Neural progenitor cell (in vitro differentiated cells): ENCODE results near the gene ALOX12B. TPM values are rescaled to one million over a fixed set of nuclear protein-coding genes. Genes with fewer than 3 reads are reported as not detected.
"Not testable (repeated sequence)": the region's sequence is repeated elsewhere in the genome, so short reads cannot be mapped to it uniquely, and the experiment has no call there.

ENCODE experiments used
- DNase-seq: peaks from one replicate; pipeline ENCODE4 v3.0.0-alpha.2; 2016; ENCODE audit warnings: low spot score
- H2AFZ ChIP-seq: fragments of 200-600 bp; sonication (generic); replicated peaks from 2 replicates; pipeline ENCODE4 v1.6.1; 2016; ENCODE audit warnings: antibody characterized with exemption
- H3F3A ChIP-seq: fragments of 200-600 bp; sonication (generic); 2 replicates; pipeline ENCODE4 v1.6.1; 2016; ENCODE audit warnings: antibody characterized with exemption, low read depth
- H3K27ac ChIP-seq: fragments of 200-600 bp; sonication (generic); 2 replicates; pipeline ENCODE4 v1.5.1; 2016; ENCODE audit warnings: mild to moderate bottlenecking
- H3K27me3 ChIP-seq: fragments of 200-600 bp; sonication (generic); 2 replicates; pipeline ENCODE4 v1.6.1; 2016; ENCODE audit warnings: mild to moderate bottlenecking, moderate library complexity
- H3K36me3 ChIP-seq: fragments of 200-600 bp; sonication (generic); 2 replicates; pipeline ENCODE4 v1.5.1; 2016
- H3K4me1 ChIP-seq: fragments of 200-600 bp; sonication (generic); 2 replicates; pipeline ENCODE4 v1.6.1; 2016; ENCODE audit warnings: mixed run types
- H3K4me2 ChIP-seq: fragments of 200-600 bp; sonication (generic); 2 replicates; pipeline ENCODE4 v1.6.1; 2016
- H3K4me3 ChIP-seq: fragments of 200-600 bp; sonication (generic); 2 replicates; pipeline ENCODE4 v1.5.1; 2016
- H3K79me2 ChIP-seq: fragments of 200-600 bp; sonication (generic); 2 replicates; pipeline ENCODE4 v1.6.1; 2016; ENCODE audit warnings: low read depth
- H3K9ac ChIP-seq: fragments of 200-600 bp; sonication (generic); 2 replicates; pipeline ENCODE4 v1.6.1; 2016
- H3K9me3 ChIP-seq: fragments of 200-600 bp; sonication (generic); 2 replicates; pipeline ENCODE4 v1.5.1; 2016; ENCODE audit warnings: low read depth
- H4K20me1 ChIP-seq: fragments of 200-600 bp; sonication (generic); 2 replicates; pipeline ENCODE4 v1.6.1; 2016; ENCODE audit warnings: low read depth
- H3K27ac Mint-ChIP-seq: 3 replicates; pipeline ENCODE4 v1.8.0; 2021; ENCODE audit warnings: mixed read lengths
- H3K27me3 Mint-ChIP-seq: 2 replicates; pipeline ENCODE4 v1.8.0; 2022; ENCODE audit warnings: low read depth, mild to moderate bottlenecking, inconsistent platforms, moderate library complexity, mixed read lengths; ENCODE audit not compliant: insufficient read depth
- H3K36me3 Mint-ChIP-seq: 3 replicates; pipeline ENCODE4 v1.8.0; 2021; ENCODE audit warnings: mixed read lengths
- H3K4me1 Mint-ChIP-seq: 3 replicates; pipeline ENCODE4 v1.8.0; 2021; ENCODE audit warnings: mixed read lengths
- H3K4me3 Mint-ChIP-seq: 3 replicates; pipeline ENCODE4 v1.8.0; 2021; ENCODE audit warnings: mild to moderate bottlenecking, moderate library complexity, mixed read lengths
- H3K9me3 Mint-ChIP-seq: 3 replicates; pipeline ENCODE4 v1.8.0; 2020; ENCODE audit warnings: mixed read lengths
- EZH2 ChIP-seq: fragments of 200-600 bp; sonication (generic); IDR thresholded peaks from 2 replicates; pipeline ENCODE4 v1.6.1; 2017; ENCODE audit warnings: antibody characterized with exemption, mild to moderate bottlenecking, moderate library complexity
- EZH2phosphoT487 ChIP-seq: fragments of 200-600 bp; sonication (generic); IDR thresholded peaks from 2 replicates; pipeline ENCODE4 v1.6.1; 2017; ENCODE audit warnings: antibody characterized with exemption
- total RNA-seq: library from RNA; depleted of rRNA; stranded (reverse); fragments of >200 nt; gene quantifications from 2 replicates; pipeline ENCODE4 v1.2.3, GENCODE V29; 2015; ENCODE audit warnings: low replicate concordance
- TF ChIP-seq, protein P1 (sequence below): fragments of 200-600 bp; sonication (generic); IDR thresholded peaks from 2 replicates; pipeline ENCODE4 v1.5.1; 2017; ENCODE audit warnings: antibody characterized with exemption, mild to moderate bottlenecking

The ALOX12B gene
- total RNA-seq, 1 donor from 2014 or later, result not detected

DNA sequence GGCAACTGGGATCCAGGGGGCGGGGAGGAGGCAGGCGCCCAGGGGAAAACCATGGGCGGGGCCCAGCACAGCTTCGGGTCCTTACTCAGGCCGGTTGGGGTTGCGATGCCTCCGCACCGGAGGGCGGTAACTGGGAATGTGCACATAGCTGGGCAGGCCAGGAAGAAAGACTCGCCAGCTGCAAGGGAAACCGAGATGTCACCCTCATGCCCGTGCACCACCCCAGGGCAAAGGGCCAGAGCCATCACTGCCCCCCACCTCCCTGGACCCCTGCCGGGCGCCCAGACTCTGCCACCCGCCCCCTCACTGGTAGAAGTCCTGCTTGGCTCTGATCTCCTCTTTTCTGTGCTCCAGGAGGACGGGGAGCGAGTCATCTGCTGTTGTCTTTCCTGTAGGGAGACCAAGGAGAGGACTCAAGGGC lies 6.7 kb downstream of the ALOX12B start:
- Histone ChIP-seq H3K9ac (no peak overlapping the region), H3K4me3 (no peak overlapping the region), H3K4me1 (peaks cover 4% of the 10 kb centered on the region), H3K79me2 (no peaks in the 10 kb centered on the region), H2AFZ (no peak overlapping the region), H3F3A (no peaks in the 10 kb centered on the region), H3K27ac (no peak overlapping the region), H3K9me3 (no peaks in the 10 kb centered on the region), H4K20me1 (no peaks in the 10 kb centered on the region), H3K27me3 (peaks cover 61% of the 10 kb centered on the region), H3K36me3 (no peaks in the 10 kb centered on the region), H3K4me2 (peak overlapping the region; percentile 89)
- H3K9me3 Mint-ChIP-seq, result peaks cover 2% of the 10 kb centered on the region
- H3K27me3 Mint-ChIP-seq, result peaks cover 28% of the 10 kb centered on the region
- TF ChIP-seq, protein P1, sequence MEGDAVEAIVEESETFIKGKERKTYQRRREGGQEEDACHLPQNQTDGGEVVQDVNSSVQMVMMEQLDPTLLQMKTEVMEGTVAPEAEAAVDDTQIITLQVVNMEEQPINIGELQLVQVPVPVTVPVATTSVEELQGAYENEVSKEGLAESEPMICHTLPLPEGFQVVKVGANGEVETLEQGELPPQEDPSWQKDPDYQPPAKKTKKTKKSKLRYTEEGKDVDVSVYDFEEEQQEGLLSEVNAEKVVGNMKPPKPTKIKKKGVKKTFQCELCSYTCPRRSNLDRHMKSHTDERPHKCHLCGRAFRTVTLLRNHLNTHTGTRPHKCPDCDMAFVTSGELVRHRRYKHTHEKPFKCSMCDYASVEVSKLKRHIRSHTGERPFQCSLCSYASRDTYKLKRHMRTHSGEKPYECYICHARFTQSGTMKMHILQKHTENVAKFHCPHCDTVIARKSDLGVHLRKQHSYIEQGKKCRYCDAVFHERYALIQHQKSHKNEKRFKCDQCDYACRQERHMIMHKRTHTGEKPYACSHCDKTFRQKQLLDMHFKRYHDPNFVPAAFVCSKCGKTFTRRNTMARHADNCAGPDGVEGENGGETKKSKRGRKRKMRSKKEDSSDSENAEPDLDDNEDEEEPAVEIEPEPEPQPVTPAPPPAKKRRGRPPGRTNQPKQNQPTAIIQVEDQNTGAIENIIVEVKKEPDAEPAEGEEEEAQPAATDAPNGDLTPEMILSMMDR, result no peak
- TF ChIP-seq EZH2 (no peak), EZH2phosphoT487 (no peak)
- peak overlapping the region; percentile 90 for H3K4me3 Mint-ChIP-seq
- H3K36me3 Mint-ChIP-seq, result no peaks in the 10 kb centered on the region
- no peaks in the 10 kb centered on the region for H3K4me1 Mint-ChIP-seq
- no peak for DNase-seq
- no peak overlapping the region for H3K27ac Mint-ChIP-seq

DNA sequence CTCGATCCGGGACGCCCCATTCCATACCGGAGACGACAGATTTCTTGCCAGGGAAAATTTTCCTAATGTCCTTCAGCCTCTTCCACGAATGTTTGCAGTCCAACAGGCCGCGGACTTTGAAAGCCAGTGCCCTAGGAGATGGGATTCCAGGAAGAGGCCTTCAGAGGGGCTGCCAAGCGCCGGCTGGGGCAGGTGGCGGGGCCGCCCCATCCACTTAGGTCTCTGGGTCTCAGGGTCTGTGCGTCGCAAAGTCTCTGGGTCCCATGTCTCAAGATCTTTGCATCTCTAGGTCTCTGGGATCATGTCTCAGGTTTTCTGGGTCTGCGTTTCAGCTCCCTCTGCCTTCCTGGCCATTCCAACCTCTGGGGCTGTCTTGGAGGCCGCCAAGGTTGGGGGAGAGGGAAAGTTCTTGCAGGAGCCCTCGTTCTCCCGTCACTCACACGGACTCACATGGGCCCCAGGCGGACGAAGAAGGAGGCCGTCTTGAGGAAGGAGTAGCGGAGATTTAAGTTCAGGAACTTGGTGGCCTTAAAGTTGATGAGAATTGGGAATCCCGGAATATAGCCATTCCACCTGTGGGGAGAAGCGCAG lies 7.2 kb downstream of the ALOX12B start:
- Histone ChIP-seq H3K27me3 (peaks cover 66% of the 10 kb centered on the region), H3K36me3 (no peaks in the 10 kb centered on the region), H3F3A (no peaks in the 10 kb centered on the region), H3K4me3 (peak overlapping the region; percentile 69), H3K4me2 (peak overlapping the region; percentile 89), H3K79me2 (no peaks in the 10 kb centered on the region), H3K9me3 (no peaks in the 10 kb centered on the region), H4K20me1 (no peaks in the 10 kb centered on the region), H3K27ac (no peak overlapping the region), H2AFZ (no peak overlapping the region), H3K9ac (no peak overlapping the region), H3K4me1 (peaks cover 4% of the 10 kb centered on the region)
- Mint-ChIP-seq H3K27ac (no peak overlapping the region), H3K9me3 (peaks cover 2% of the 10 kb centered on the region), H3K27me3 (peaks cover 30% of the 10 kb centered on the region), H3K36me3 (no peaks in the 10 kb centered on the region), H3K4me1 (no peaks in the 10 kb centered on the region), H3K4me3 (peak overlapping the region; percentile 90)
- TF ChIP-seq, protein P1, result no peak
- no peak for TF ChIP-seq EZH2phosphoT487
- peak; percentile 21 for TF ChIP-seq EZH2
- DNase-seq, result no peak

DNA sequence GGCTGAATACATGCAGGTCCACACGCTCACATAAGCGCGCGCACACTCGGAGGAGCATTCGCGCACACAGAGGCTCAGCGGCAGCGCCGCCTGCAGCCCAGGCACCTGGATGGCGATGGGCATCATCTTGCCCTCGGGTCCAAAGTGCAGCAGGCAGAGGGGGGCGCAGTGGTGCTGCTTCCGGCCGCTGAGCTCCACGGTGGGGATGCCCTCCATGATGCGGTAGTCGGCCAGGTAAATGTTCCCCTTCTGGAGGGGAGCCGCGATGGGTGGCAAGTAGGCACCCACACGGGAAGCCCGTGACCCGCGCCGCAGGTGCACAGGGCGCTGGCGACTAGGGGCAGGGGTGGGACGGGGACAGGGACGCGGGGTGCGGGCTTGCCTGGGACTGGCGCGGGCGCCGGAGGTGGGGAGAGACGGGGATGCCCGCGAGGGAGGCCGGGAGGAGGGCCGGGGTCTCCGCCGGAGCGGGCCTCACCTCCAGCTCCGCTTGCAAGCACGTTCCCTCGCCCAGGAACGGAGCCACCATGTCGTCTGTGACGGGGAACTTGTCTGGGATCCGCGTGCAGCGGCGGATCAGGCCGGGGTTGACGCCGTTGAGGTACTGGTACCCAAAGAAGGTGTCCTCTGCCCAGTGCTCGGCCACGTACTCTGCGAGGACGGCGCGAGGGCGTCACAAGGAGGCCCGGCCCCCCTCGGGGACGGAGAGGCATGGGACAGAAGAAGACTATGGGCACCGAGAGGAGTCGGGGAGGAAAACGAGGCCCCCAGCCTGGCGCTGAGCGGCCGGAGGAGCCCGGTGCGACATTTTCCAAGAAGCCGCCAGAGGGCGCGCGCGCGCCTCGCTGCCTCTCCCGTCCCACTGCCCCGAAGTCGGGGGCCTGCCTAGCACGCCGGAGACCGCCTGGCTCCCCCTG lies 8.0 kb downstream of the ALOX12B start:
- Mint-ChIP-seq H3K36me3 (no peaks in the 10 kb centered on the region), H3K9me3 (peaks cover 5% of the 10 kb centered on the region), H3K4me3 (peak overlapping the region; percentile 90), H3K27ac (no peak overlapping the region), H3K27me3 (peaks cover 37% of the 10 kb centered on the region), H3K4me1 (peaks cover under 1% of the 10 kb centered on the region)
- H2AFZ ChIP-seq, result peak overlapping the region; percentile 98
- H3K36me3 ChIP-seq, result no peaks in the 10 kb centered on the region
- H3K4me1 ChIP-seq, result peaks cover 4% of the 10 kb centered on the region
- peaks cover 74% of the 10 kb centered on the region for H3K27me3 ChIP-seq
- peak; percentile 58 for TF ChIP-seq EZH2
- TF ChIP-seq, protein P1, result peak; percentile 79
- peak; percentile 10 for TF ChIP-seq EZH2phosphoT487
- H3K27ac ChIP-seq, result no peak overlapping the region
- H4K20me1 ChIP-seq, result no peaks in the 10 kb centered on the region
- no peaks in the 10 kb centered on the region for H3K9me3 ChIP-seq
- peak overlapping the region; percentile 89 for H3K4me2 ChIP-seq
- H3F3A ChIP-seq, result no peaks in the 10 kb centered on the region
- H3K4me3 ChIP-seq, result peak overlapping the region; percentile 69
- peak; percentile 87 for DNase-seq
- no peaks in the 10 kb centered on the region for H3K79me2 ChIP-seq
- H3K9ac ChIP-seq, result no peak overlapping the region

DNA sequence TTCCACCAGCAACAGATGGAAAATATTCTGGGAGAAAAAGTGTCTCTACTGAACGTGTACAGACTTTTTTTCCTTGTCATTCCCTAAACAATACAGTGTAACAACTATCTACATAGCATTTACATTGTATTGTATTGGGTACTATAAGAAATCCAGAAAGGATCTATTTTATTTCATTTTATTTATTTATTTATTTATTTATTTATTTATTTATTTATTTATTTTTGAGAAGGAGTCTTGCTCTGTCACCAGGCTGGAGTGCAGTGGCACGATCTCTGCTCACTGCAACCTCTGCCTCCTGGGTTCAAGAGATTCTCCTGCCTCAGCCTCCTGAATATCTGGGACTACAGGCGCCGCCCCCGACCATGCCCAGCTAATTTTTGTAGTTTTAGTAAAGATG lies 9.6 kb downstream of the ALOX12B start:
- peak overlapping the region; percentile 41 for H3K4me3 Mint-ChIP-seq
- H3K27ac ChIP-seq, H3K4me1 ChIP-seq, H3F3A ChIP-seq, H3K9ac ChIP-seq, H3K79me2 ChIP-seq, H2AFZ ChIP-seq, H3K27ac Mint-ChIP-seq, H4K20me1 ChIP-seq, H3K9me3 Mint-ChIP-seq, H3K36me3 ChIP-seq, H3K4me2 ChIP-seq, DNase-seq, H3K36me3 Mint-ChIP-seq, H3K4me3 ChIP-seq, H3K9me3 ChIP-seq: not testable (repeated sequence)
- H3K27me3 ChIP-seq, result peaks cover 90% of the 10 kb centered on the region
- peaks cover 50% of the 10 kb centered on the region for H3K27me3 Mint-ChIP-seq
- peaks cover 15% of the 10 kb centered on the region for H3K4me1 Mint-ChIP-seq
